ENCODE data around the gene SORL1. TPM values are rescaled to one million over a fixed set of nuclear protein-coding genes. Genes with fewer than 3 reads are reported as not detected.

The SORL1 gene
- total RNA-seq, 1 experiment from 2014 or later: 68.3 TPM

DNA sequence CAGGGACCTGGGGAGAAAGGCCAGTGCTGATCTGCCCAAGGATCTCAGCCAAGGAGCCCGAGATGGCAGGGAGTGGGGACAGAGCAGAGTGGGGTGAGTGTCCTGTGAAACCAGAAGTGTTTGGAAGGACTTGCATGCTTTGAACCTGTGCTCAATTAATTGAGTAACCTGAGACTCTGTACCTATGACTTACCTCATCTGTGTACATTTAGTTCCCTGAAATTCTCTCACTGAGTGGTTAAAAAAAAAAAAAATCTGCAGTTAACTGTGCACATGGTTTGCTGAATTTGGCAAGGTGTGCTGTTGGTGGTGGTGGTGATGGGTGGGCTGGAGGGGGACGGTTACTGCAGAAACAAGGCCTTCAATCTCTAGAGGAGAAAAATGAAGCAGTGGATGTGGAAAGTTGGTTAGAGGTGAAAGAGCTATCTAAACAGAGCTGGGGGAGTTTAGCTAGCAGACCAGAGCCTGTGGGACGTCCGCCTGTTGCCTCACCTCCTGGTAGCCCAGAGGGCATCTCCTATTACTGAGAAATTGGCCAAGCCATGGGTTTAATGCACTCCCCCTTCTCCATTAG is 8.9 kb downstream of the SORL1 start:
- no CpG with 5 or more reads among the region's 4 CpGs for WGBS (ENCODE audit: extremely low coverage, insufficient read length, low lambda C conversion rate)
- H2BK12ac ChIP-seq (ENCODE audit: insufficient read length, low read depth, low read length): no peak overlapping the region
- no peaks in the 10 kb centered on the region for H3K23me2 ChIP-seq (ENCODE audit: insufficient read length, low read depth, low read length, poor library complexity, severe bottlenecking)
- no peak overlapping the region for H4K91ac ChIP-seq (ENCODE audit: insufficient read length, low read depth, low read length)
- no peak overlapping the region for H3T11ph ChIP-seq (ENCODE audit: low read length)
- peaks cover 4% of the 10 kb centered on the region for H3K79me1 ChIP-seq (ENCODE audit: insufficient read depth, low read depth, low read length, poor library complexity, severe bottlenecking)
- no peak overlapping the region for H3K14ac ChIP-seq (ENCODE audit: insufficient read depth, low read length)
- no peak overlapping the region for H2BK20ac ChIP-seq (ENCODE audit: low read depth, low read length, poor library complexity, severe bottlenecking)
- H2AK5ac ChIP-seq (ENCODE audit: insufficient read length, low read length): no peak overlapping the region
- no peak overlapping the region for H2BK15ac ChIP-seq (ENCODE audit: low read depth, low read length)
- H3K56ac ChIP-seq (ENCODE audit: insufficient read length, low read depth, low read length): no peak overlapping the region
- peaks cover 33% of the 10 kb centered on the region; the same call in 1 of the 2 replicates for H3K4me1 ChIP-seq (ENCODE audit: insufficient read depth, low read length)
- H3K27me3 Mint-ChIP-seq (ENCODE audit: low read depth): no peaks in the 10 kb centered on the region
- no peaks in the 10 kb centered on the region for H3K27me3 ChIP-seq (ENCODE audit: insufficient read depth, low read length)
- TF ChIP-seq, protein P1, sequence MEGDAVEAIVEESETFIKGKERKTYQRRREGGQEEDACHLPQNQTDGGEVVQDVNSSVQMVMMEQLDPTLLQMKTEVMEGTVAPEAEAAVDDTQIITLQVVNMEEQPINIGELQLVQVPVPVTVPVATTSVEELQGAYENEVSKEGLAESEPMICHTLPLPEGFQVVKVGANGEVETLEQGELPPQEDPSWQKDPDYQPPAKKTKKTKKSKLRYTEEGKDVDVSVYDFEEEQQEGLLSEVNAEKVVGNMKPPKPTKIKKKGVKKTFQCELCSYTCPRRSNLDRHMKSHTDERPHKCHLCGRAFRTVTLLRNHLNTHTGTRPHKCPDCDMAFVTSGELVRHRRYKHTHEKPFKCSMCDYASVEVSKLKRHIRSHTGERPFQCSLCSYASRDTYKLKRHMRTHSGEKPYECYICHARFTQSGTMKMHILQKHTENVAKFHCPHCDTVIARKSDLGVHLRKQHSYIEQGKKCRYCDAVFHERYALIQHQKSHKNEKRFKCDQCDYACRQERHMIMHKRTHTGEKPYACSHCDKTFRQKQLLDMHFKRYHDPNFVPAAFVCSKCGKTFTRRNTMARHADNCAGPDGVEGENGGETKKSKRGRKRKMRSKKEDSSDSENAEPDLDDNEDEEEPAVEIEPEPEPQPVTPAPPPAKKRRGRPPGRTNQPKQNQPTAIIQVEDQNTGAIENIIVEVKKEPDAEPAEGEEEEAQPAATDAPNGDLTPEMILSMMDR (conservative IDR thresholded peaks at IDR 0.05): no peak
- DNase-seq: no peak
- no peak overlapping the region for H3K4ac ChIP-seq (ENCODE audit: low read depth, low read length)
- H3K27ac Mint-ChIP-seq: peak overlapping the region; percentile 29 to 58 (median 30); a peak in 4 of 7 replicates
- H3K36me3 Mint-ChIP-seq (ENCODE audit: insufficient read depth in 1 of 3, low read depth in 3 of 3): peaks cover 5 to 6% (median 6%) of the 10 kb centered on the region in 3 experiments
- no peak overlapping the region for H4K5ac ChIP-seq (ENCODE audit: insufficient read length, low read depth, low read length)
- H4K20me1 ChIP-seq (ENCODE audit: control insufficient read depth, insufficient read depth, insufficient read length): no peaks in the 10 kb centered on the region
- peaks cover 88 to 92% of the 10 kb centered on the region in 2 experiments for H3K4me1 Mint-ChIP-seq
- H3K79me2 ChIP-seq (ENCODE audit: insufficient read depth, low read length): peaks cover 20% of the 10 kb centered on the region; the same call in 1 of the 2 replicates
- H3K4me2 ChIP-seq (ENCODE audit: insufficient read depth, insufficient read length, low read length): no peak overlapping the region
- no peak overlapping the region for H3K4me3 Mint-ChIP-seq
- H4K8ac ChIP-seq (replicated peaks; ENCODE audit: insufficient read length, low read depth, low read length): no peak overlapping the region
- H3K23ac ChIP-seq (ENCODE audit: insufficient read length, low read depth, low read length): no peak overlapping the region
- no peak overlapping the region for H3K27ac ChIP-seq (ENCODE audit: insufficient read length, low read depth, low read length)
- H3K9me3 ChIP-seq (ENCODE audit: control insufficient read depth, low read depth, low read length): no peaks in the 10 kb centered on the region
- no peak overlapping the region for H2AFZ ChIP-seq (ENCODE audit: low read length)
- no peak overlapping the region for H2BK120ac ChIP-seq (ENCODE audit: low read depth, low read length, poor library complexity, severe bottlenecking)
- no peak overlapping the region for H3K18ac ChIP-seq (ENCODE audit: insufficient read length, low read depth, low read length)
- H3K9me3 Mint-ChIP-seq: no peaks in the 10 kb centered on the region
- H3K9ac ChIP-seq (ENCODE audit: extremely low read depth, insufficient read length, low read length): no peak overlapping the region
- no peak overlapping the region for H2BK5ac ChIP-seq (ENCODE audit: insufficient read length, low read length)

All from H9 (cell line).